IPS-NIHi7 (cell line): Measurements from ENCODE around the gene MCFD2.

Experiments
- DNase-seq: peaks from one replicate; pipeline ENCODE4 v3.0.0; 2012; ENCODE audit warnings: mixed read lengths; ENCODE audit errors: extremely low spot score

Gene MCFD2

GRCh38 chr2:46873604-46874068 lies 42.0 kb downstream of the MCFD2 start:
- peak; percentile 77 for DNase-seq

GRCh38 chr2:46872902-46873603 lies 42.6 kb downstream of the MCFD2 start:
- DNase-seq, result no peak

- no peak for DNase-seq
Observed at GRCh38 chr2:46871976-46872381, 43.6 kb downstream of the MCFD2 start.

GRCh38 chr2:46870051-46870839 lies 45.4 kb downstream of the MCFD2 start:
- no peak for DNase-seq

GRCh38 chr2:46869621-46870020 lies 46.0 kb downstream of the MCFD2 start:
- no peak for DNase-seq

- no peak for DNase-seq
Observed at GRCh38 chr2:46866770-46867246, 48.8 kb downstream of the MCFD2 start.

- no peak for DNase-seq
Observed at GRCh38 chr2:46865181-46865970, 50.2 kb downstream of the MCFD2 start.

GRCh38 chr2:46863882-46864281 lies 51.7 kb downstream of the MCFD2 start:
- DNase-seq, result no peak

GRCh38 chr2:46862514-46862913 lies 53.1 kb downstream of the MCFD2 start:
- DNase-seq, result no peak

GRCh38 chr2:46861916-46862315 lies 53.7 kb downstream of the MCFD2 start:
- DNase-seq, result no peak

GRCh38 chr2:46859482-46859881 lies 56.1 kb downstream of the MCFD2 start:
- no peak for DNase-seq

GRCh38 chr2:46858702-46859090 lies 56.9 kb downstream of the MCFD2 start:
- no peak for DNase-seq

- no peak for DNase-seq
Observed at GRCh38 chr2:46857871-46858701, 57.5 kb downstream of the MCFD2 start.

GRCh38 chr2:46856336-46856735 lies 59.3 kb downstream of the MCFD2 start:
- DNase-seq, result no peak

- no peak for DNase-seq
Observed at GRCh38 chr2:46855805-46856204, 59.8 kb downstream of the MCFD2 start.

- no peak for DNase-seq
Observed at GRCh38 chr2:46854260-46854659, 61.3 kb downstream of the MCFD2 start.

GRCh38 chr2:46852598-46852997 lies 63.0 kb downstream of the MCFD2 start:
- no peak for DNase-seq

- no peak for DNase-seq
Observed at GRCh38 chr2:46852124-46852523, 63.5 kb downstream of the MCFD2 start.
